ENCODE results near the gene NLRP8.
"Not testable (repeated sequence)": the region's sequence is repeated elsewhere in the genome, so short reads cannot be mapped to it uniquely, and the experiment has no call there.

Gene NLRP8

DNA sequence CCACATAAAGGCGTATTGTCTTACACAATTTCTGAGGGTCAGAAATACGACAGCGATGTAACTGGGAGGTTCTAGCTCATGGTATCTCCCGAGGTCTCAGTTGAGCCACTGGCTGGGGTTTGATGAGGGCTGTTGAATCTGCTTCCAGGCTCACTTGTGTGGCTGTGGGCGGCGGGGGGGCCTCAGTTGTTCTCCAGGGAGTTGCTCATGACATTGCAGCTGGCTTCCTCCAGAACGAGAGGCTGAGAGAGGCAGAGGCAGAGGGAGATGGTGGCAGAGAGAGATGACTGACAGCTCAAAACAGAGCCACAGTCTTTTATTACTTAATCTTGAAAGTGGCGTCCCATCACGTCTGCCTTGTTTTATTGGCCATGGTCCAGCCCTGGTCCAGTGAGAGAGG is 32.8 kb downstream of the NLRP8 start:
- DNase-seq, result no peak

DNA sequence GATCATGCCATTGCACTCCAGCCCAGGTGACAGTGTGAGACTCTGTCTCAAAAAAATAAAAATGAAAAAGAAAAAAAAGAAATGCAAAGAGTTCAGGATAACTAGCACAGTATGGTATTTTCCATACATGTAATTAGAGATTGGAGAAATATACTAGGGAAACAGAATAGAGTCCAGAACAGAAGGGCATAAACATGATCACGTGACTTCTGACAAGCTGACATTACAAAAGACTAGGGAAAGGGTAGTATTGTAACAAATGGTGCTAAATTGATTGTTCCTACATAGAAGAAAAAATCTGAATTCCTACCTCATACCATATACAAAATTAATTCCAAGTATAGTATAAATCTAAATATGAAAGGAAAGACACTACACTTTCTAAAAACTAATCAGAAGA is 37.6 kb downstream of the NLRP8 start:
- DNase-seq, result no peak

DNA sequence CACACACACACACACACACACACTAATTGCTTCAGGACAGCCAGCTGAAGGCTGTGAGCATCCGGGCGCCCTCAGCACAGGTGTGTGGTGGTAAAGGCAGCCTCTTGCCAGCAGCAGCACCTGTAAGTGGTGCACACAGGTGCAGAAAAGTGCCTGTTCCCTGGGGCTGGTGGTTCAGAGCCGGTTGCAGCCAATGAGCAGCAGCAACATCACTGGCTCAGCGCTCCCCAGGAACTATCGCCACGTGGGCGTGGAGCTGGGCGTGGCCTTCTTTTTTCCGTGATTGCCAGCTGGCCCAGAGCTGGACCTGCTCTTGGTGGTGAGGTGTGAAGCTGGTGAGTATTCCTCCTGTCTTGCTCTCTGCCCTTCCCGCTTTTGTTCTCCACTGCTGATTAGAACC is 38.9 kb downstream of the NLRP8 start, which contains the start of gene NLRP5:
TSS of gene NLRP5 (plus strand) at position 289 of the 400 bp plus-strand sequence.
- DNase-seq, result peak; percentile 46

DNA sequence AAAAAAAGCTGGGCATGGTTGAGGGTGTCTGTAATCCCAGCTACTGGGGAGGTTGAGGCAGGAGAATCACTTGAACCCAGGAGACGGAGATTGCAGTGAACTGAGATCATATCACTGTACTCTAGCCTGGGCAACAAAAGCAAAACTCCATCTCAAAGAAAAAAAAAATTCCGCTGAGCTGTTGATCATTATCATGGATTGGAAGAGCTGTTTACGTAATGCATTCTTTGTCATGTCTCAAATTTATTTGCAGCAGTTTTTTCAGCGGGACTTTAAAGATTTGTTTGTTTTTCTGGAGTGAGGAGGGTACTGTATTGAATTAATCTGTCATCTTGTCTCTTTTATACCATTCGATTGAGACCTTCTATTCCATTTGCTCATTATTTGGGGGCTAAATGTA is 43.2 kb downstream of the NLRP8 start:
- no peak for DNase-seq

DNA sequence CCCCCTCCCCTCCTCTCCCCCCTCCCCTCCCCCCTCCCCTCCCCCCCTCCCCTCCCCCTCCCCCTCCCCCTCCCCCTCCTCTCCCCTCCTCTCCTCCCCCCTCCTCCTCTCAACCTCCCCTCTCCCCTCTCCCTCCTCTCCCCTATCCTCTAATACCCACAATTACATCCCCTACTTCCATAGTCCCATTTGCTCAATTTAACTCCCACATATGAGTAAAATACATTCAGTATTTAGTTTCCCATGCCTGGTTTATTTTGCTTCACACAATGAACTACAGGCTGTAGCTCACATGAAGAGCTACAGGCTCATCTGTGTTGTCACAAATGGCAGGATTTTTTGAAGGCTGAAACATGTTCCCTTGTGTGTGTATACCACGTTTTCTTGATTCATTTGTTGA is 45.9 kb downstream of the NLRP8 start:
- no peak for DNase-seq

DNA sequence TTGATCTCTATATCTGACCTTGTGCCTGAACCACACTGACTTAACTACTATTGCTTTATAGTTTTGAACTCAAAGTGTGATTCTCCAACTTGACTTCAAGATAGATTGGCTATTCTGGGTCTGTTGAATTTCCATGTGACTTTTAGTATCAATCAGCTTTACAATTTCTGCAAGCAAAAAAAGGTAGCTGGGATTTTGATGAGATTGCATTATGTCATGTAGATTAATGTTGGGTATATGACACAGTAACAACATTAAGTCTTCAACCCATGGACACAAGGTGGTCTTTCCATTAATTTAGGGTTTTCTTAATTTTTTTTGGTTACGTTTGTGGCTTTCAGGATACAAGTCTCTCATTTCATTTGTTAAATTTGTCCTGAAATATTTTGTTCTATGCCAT is 67.1 kb downstream of the NLRP8 start:
- no peak for DNase-seq

DNA sequence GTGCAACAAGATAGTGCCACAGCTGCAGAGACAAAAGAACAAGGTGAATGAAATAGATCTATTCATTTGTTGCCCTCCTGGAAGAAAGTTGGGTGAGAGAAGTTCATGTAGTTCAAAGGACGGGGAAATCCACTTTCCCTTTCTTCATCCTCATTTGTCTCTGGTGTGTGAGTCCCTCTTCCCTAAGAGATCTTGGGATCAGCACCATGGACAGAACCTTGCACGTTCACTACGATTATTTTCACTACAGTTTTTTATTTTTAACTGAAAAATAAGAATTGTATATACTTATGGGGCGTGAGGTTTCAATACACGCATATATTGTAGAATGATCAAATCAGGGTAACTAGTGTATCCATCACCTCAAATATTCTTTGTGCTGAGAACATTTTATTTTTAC is 68.1 kb downstream of the NLRP8 start:
- DNase-seq, result no peak

DNA sequence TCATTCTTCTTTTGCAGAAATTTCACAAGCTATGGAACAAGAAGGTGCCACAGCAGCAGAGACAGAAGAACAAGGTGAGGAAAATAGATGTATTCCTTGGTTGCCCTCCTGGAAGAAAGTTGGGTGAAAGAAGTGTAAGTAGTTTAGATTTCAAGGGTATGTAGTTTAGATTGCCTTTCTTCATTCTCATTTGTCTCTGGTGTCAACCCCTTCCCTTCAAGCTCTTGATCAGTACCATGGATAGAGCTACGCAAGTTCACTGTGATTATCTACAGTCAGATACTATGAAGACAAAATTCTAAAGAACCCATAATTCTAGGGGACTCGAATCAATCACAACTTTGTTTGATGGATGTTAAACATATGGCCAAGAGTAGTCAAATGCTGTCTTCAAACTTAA is 71.7 kb downstream of the NLRP8 start:
- not testable (repeated sequence) for DNase-seq

DNA sequence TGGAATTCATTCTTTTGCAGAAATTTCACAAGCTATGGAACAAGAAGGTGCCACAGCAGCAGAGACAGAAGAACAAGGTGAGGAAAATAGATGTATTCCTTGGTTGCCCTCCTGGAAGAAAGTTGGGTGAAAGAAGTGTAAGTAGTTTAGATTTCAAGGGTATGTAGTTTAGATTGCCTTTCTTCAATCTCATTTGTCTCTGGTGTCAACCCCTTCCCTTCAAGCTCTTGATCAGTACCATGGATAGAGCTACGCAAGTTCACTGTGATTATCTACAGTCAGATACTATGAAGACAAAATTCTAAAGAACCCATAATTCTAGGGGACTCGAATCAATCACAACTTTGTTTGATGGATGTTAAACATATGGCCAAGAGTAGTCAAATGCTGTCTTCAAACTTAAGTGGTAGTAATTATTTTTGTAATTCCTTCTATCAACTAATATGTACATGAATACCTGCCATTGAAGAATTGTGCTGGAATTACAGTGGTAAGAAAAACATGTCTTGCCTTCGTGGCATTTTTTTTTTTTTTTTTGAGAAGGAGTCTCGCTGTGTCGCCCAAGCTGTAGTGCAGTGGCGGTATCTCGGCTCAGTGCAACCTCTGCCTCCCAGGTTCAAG is 72.8 kb downstream of the NLRP8 start:
- not testable (repeated sequence) for DNase-seq

DNA sequence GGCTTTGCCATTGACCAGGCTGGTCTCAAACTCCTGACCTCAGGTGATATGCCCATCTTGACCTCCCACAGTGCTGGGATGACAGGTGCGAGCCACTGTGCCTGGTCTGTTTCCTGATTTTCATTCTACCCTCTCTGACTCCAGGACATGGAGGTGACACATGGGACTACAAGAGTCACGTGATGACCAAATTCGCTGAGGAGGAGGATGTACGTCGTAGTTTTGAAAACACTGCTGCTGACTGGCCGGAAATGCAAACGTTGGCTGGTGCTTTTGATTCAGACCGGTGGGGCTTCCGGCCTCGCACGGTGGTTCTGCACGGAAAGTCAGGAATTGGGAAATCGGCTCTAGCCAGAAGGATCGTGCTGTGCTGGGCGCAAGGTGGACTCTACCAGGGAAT is 79.1 kb downstream of the NLRP8 start:
- no peak for DNase-seq

Data from DMS153 (cell line).